OCI-LY3 (cell line): Measurements from ENCODE around the gene RAB19.
A peak's percentile ranks its signal among the peaks of the same experiment; 100 is the strongest.

ENCODE experiments used
- H2AFZ ChIP-seq: fragments of 200-600, 300-600 bp; shearing (Covaris generic); 2 replicates; pipeline ENCODE4 v1.6.0; 2014; ENCODE audit warnings: antibody characterized with exemption, low read depth, low read length
- H3K27ac ChIP-seq: fragments of 200-600, 300-600 bp; sonication (generic); 2 replicates; pipeline ENCODE4 v1.5.1; 2014; ENCODE audit warnings: mild to moderate bottlenecking, low read length, moderate library complexity, mixed read lengths
- H3K27me3 ChIP-seq: fragments of 200-600, 300-600 bp; sonication (generic); 2 replicates; pipeline ENCODE4 v1.6.1; 2014; ENCODE audit warnings: low read depth, low read length, mixed read lengths
- H3K36me3 ChIP-seq: fragments of 200-600, 300-600 bp; sonication (generic); replicated peaks from 2 replicates; pipeline ENCODE3; 2014; ENCODE audit warnings: low read depth, low read length, mixed read lengths
- H3K4me1 ChIP-seq: fragments of 300-600, 200-600 bp; sonication (generic); 2 replicates; pipeline ENCODE4 v1.6.1; 2014; ENCODE audit warnings: low read length, mixed read lengths
- H3K4me2 ChIP-seq: fragments of 200-600, 300-600 bp; sonication (generic); 2 replicates; pipeline ENCODE4 v1.6.1; 2014; ENCODE audit warnings: low read length, mixed read lengths
- H3K4me3 ChIP-seq: fragments of 300-600, 200-600 bp; sonication (generic); 2 replicates; pipeline ENCODE4 v1.5.1; 2014; ENCODE audit warnings: antibody characterized with exemption, mild to moderate bottlenecking, low read length, moderate library complexity
- H3K79me2 ChIP-seq: fragments of 300-600, 200-600 bp; shearing (Covaris generic); 2 replicates; pipeline ENCODE4 v1.6.1; 2014; ENCODE audit warnings: mild to moderate bottlenecking, low read length, mixed read lengths
- H3K9ac ChIP-seq: fragments of 300-600, 200-600 bp; shearing (Covaris generic); 2 replicates; pipeline ENCODE4 v1.6.0; 2014; ENCODE audit warnings: mild to moderate bottlenecking, low read length, moderate library complexity
- H3K9me3 ChIP-seq: fragments of 200-600, 300-600 bp; shearing (Covaris generic); 2 replicates; pipeline ENCODE4 v1.6.1; 2014; ENCODE audit warnings: low read length, mixed read lengths; ENCODE audit not compliant: insufficient read depth
- H4K20me1 ChIP-seq: fragments of 200-600, 300-600 bp; sonication (generic); 2 replicates; pipeline ENCODE4 v1.6.1; 2016; ENCODE audit warnings: low read length, mixed read lengths; ENCODE audit not compliant: insufficient read depth
- EZH2phosphoT487 ChIP-seq: fragments of 200-600 bp; shearing (Covaris generic); IDR thresholded peaks from 2 replicates; pipeline ENCODE4 v1.6.1; 2018; ENCODE audit warnings: antibody characterized with exemption, mixed run types, low read depth
- TF ChIP-seq, protein P1 (sequence below): fragments of 200-600, 300-600 bp; sonication (generic); IDR thresholded peaks from 2 replicates; pipeline ENCODE4 v1.5.1; 2014; ENCODE audit warnings: antibody characterized with exemption, low read length, low read depth

RAB19 gene

DNA sequence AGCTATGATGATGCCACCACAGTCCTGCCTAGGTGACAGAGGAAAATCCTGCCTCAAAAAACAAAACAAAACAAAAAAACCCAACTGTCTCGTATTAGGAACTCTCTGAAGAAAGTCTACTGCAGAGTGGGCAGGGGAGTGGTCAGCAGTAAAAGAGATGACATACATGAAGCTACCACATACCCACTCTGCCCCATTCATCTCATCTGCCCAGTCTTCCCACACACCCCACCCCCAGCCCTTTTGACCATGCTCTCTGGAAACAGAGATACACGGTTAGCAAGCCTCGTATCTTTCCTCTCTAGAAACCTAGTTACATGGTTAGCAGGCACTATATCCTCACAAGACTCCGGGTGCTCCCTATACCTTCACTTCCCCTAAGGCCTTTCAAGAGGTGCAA, 13.8 kb upstream of the RAB19 start:
- H3K9me3 ChIP-seq: no peaks in the 10 kb centered on the region
- H3K4me2 ChIP-seq: peak overlapping the region; percentile 58
- peaks cover 67% of the 10 kb centered on the region for H4K20me1 ChIP-seq
- no peak overlapping the region for H2AFZ ChIP-seq
- peaks cover 50% of the 10 kb centered on the region for H3K27me3 ChIP-seq
- no peaks in the 10 kb centered on the region for H3K79me2 ChIP-seq
- no peak for TF ChIP-seq EZH2phosphoT487
- TF ChIP-seq, protein P1, sequence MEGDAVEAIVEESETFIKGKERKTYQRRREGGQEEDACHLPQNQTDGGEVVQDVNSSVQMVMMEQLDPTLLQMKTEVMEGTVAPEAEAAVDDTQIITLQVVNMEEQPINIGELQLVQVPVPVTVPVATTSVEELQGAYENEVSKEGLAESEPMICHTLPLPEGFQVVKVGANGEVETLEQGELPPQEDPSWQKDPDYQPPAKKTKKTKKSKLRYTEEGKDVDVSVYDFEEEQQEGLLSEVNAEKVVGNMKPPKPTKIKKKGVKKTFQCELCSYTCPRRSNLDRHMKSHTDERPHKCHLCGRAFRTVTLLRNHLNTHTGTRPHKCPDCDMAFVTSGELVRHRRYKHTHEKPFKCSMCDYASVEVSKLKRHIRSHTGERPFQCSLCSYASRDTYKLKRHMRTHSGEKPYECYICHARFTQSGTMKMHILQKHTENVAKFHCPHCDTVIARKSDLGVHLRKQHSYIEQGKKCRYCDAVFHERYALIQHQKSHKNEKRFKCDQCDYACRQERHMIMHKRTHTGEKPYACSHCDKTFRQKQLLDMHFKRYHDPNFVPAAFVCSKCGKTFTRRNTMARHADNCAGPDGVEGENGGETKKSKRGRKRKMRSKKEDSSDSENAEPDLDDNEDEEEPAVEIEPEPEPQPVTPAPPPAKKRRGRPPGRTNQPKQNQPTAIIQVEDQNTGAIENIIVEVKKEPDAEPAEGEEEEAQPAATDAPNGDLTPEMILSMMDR: no peak
- no peak overlapping the region for H3K9ac ChIP-seq
- H3K4me3 ChIP-seq: peak overlapping the region; percentile 34
- H3K27ac ChIP-seq: no peak overlapping the region
- H3K36me3 ChIP-seq: no peaks in the 10 kb centered on the region
- peaks cover 24% of the 10 kb centered on the region for H3K4me1 ChIP-seq

DNA sequence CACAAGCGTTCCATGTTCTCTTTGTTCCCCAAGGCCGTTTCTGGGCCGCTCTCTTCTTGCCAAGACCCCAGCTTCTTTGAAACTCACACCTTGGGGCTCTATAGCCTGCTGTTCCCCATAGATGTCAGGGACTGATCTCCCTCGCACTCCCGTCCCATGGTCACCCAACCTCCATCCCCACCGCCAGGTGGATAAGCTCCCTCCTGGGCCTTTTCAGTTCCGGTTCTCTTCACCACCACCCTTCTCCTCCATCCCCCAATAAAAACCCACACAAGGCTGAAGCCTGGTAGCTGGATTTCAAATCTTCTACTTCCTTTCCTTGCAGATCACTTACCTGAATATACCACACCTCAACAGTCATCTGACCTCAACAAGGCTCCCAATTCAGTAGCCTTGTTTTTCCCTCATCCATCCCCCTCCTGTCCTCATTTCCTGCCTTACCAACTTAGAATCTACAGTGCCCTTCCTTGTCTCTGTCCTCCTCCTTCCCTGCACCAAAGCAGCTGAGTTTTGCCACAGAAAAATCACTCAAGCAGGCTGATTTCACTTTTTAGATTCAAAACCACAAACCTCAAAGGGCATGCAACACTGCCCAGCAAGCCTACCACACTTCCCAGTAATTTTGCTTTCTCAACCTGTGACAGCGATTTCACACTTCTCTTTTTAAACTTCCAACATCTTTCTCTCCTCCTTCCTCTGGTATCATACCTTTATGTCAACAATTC, 13.2 kb upstream of the RAB19 start:
- H3K27me3 ChIP-seq: peaks cover 50% of the 10 kb centered on the region
- no peak overlapping the region for H3K27ac ChIP-seq
- H3K4me2 ChIP-seq: peak overlapping the region; percentile 58
- H3K4me3 ChIP-seq: peak overlapping the region; percentile 34
- no peaks in the 10 kb centered on the region for H3K36me3 ChIP-seq
- no peak overlapping the region for H2AFZ ChIP-seq
- H3K79me2 ChIP-seq: no peaks in the 10 kb centered on the region
- H3K9ac ChIP-seq: no peak overlapping the region
- TF ChIP-seq, protein P1: no peak
- peak; percentile 81 for TF ChIP-seq EZH2phosphoT487
- H4K20me1 ChIP-seq: peaks cover 67% of the 10 kb centered on the region
- no peaks in the 10 kb centered on the region for H3K9me3 ChIP-seq
- peaks cover 24% of the 10 kb centered on the region for H3K4me1 ChIP-seq

DNA sequence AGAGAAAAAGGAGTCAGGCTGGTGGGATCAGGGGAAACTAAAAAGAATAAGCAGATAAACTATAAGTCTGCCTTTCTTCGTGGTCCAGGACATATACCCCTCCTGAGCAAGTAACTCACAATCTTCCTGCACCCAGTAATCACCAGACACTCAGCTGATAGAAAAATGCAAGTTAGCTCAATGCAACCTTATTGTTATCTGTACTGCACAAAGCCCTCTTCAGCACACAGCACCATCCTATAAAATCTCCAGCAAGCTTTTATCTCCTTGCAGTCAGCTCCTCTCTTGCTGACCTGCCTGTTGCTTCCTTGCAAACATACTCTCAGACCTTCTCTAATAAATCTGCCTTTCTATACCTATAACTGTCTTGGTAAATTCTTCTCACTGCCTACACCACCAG, 12.2 kb upstream of the RAB19 start:
- peaks cover 24% of the 10 kb centered on the region for H3K4me1 ChIP-seq
- peaks cover 58% of the 10 kb centered on the region for H3K27me3 ChIP-seq
- no peaks in the 10 kb centered on the region for H3K9me3 ChIP-seq
- peaks cover 76% of the 10 kb centered on the region for H4K20me1 ChIP-seq
- no peaks in the 10 kb centered on the region for H3K79me2 ChIP-seq
- H3K36me3 ChIP-seq: no peaks in the 10 kb centered on the region
- no peak overlapping the region for H3K4me3 ChIP-seq
- H3K27ac ChIP-seq: no peak overlapping the region
- no peak overlapping the region for H2AFZ ChIP-seq
- TF ChIP-seq, protein P1: no peak
- no peak for TF ChIP-seq EZH2phosphoT487
- H3K4me2 ChIP-seq: no peak overlapping the region
- H3K9ac ChIP-seq: no peak overlapping the region

DNA sequence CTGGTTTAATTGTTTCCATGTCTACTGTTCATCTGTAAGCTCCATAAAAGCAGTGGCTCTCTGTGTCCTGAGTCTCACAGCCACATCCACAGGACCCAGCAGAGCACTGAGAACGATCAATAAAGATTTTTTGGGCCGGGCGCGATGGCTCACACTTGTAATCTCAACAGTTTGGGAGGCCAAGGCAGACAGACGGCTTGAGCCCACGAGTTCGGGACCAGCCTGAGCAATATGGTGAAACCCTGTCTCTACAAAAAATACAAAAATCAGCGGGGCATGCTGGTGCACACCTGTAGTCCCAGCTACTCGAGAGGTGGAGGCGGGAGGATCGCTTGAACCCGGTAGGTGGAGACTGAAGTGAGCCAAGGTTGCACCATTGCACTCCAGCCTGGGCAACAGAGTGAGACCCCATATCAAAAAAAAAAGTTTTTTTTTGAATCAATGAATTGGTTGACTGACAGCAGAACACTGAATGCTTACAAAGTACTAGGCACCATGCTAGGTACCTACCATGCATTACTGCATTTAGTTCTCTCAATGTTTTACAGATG, 10.0 kb upstream of the RAB19 start:
- Histone ChIP-seq H3K4me3 (no peak overlapping the region), H3K9me3 (no peaks in the 10 kb centered on the region), H3K27me3 (peaks cover 52% of the 10 kb centered on the region), H4K20me1 (peaks cover 66% of the 10 kb centered on the region), H3K27ac (no peak overlapping the region), H2AFZ (no peak overlapping the region), H3K79me2 (peaks cover 4% of the 10 kb centered on the region; the same call in 1 of the 2 replicates), H3K4me2 (no peak overlapping the region), H3K36me3 (no peaks in the 10 kb centered on the region), H3K9ac (no peak overlapping the region), H3K4me1 (peaks cover 24% of the 10 kb centered on the region)
- TF ChIP-seq EZH2phosphoT487: no peak
- TF ChIP-seq, protein P1: no peak
